ENCODE results near the gene IL12A. TPM values are rescaled to one million over a fixed set of nuclear protein-coding genes. Genes with fewer than 3 reads are reported as not detected.

Gene IL12A
- total RNA-seq, 1 experiment from 2014 or later: not detected

- DNase-seq (ENCODE audit: low read depth, low spot score) (no peak), ATAC-seq (no peak)
- Histone ChIP-seq H3K4me1 (ENCODE audit: control insufficient read depth, insufficient read depth, low read length) (no peaks in the 10 kb centered on the region), H3K9me3 (ENCODE audit: control insufficient read depth, insufficient read depth, low read depth, low read length) (no peaks in the 10 kb centered on the region), H3K27me3 (ENCODE audit: control insufficient read depth, insufficient read depth, low read length) (no peaks in the 10 kb centered on the region), H3K36me3 (ENCODE audit: control insufficient read depth, insufficient read depth, low read length) (no peaks in the 10 kb centered on the region), H3K27ac (ENCODE audit: low read length) (no peak overlapping the region), H3K4me3 (ENCODE audit: low read depth in 2 of 2, low read length in 2 of 2) (no peak overlapping the region)
- TF ChIP-seq TCF7L2 (IDR thresholded peaks at IDR 0.05; ENCODE audit: low read depth, low read length) (no peak), REST (IDR thresholded peaks at IDR 0.05; ENCODE audit: insufficient read depth in 1 of 2, low read depth in 2 of 2, low read length in 1 of 2) (no peak), POLR2AphosphoS5 (IDR thresholded peaks at IDR 0.05; ENCODE audit: low read depth, low read length) (no peak), CTCF (IDR thresholded peaks at IDR 0.05) (no peak), SIN3A (IDR thresholded peaks at IDR 0.05; ENCODE audit: borderline replicate concordance, insufficient read depth, low read depth, low read length) (no peak)
- intact Hi-C loops (cut with micrococcal nuclease; ENCODE audit: unreplicated experiment) (loop anchor here (5.0 to 10.0 kb wide), 2 partner anchors 394 to 742 kb away; no protein-coding TSS in a partner anchor), in situ Hi-C loops (cut with HindIII; ENCODE audit: low pct_unique_long_range_greater_than_20kb, low sequenced_read_pairs) (no loop called here)
- ChIA-PET CTCF (no interaction called here), POLR2A (no interaction called here)
- BruUV-seq (replicated peaks): no TSS peak
Observed at GRCh38 chr3:160008961-160009360, 20.3 kb downstream of the IL12A start.

GRCh38 chr3:160009525-160009924 is 20.9 kb downstream of the IL12A start:
- ATAC-seq: no peak
- no peaks in the 10 kb centered on the region for H3K36me3 ChIP-seq (ENCODE audit: control insufficient read depth, insufficient read depth, low read length)
- no TSS peak for BruUV-seq (replicated peaks)
- POLR2A ChIA-PET: no interaction called here
- intact Hi-C loops (cut with micrococcal nuclease; ENCODE audit: unreplicated experiment): loop anchor here (5.0 to 10.0 kb wide), 2 partner anchors 395 to 742 kb away; no protein-coding TSS in a partner anchor
- in situ Hi-C loops (cut with HindIII; ENCODE audit: low pct_unique_long_range_greater_than_20kb, low sequenced_read_pairs): no loop called here
- CTCF ChIA-PET: no interaction called here
- DNase-seq (ENCODE audit: low read depth, low spot score): no peak
- no peaks in the 10 kb centered on the region for H3K27me3 ChIP-seq (ENCODE audit: control insufficient read depth, insufficient read depth, low read length)
- H3K9me3 ChIP-seq (ENCODE audit: control insufficient read depth, insufficient read depth, low read depth, low read length): no peaks in the 10 kb centered on the region
- no peak overlapping the region for H3K27ac ChIP-seq (ENCODE audit: low read length)
- H3K4me1 ChIP-seq (ENCODE audit: control insufficient read depth, insufficient read depth, low read length): no peaks in the 10 kb centered on the region
- TF ChIP-seq TCF7L2 (IDR thresholded peaks at IDR 0.05; ENCODE audit: low read depth, low read length) (no peak), REST (IDR thresholded peaks at IDR 0.05; ENCODE audit: insufficient read depth in 1 of 2, low read depth in 2 of 2, low read length in 1 of 2) (no peak), CTCF (IDR thresholded peaks at IDR 0.05) (no peak), SIN3A (IDR thresholded peaks at IDR 0.05; ENCODE audit: borderline replicate concordance, insufficient read depth, low read depth, low read length) (no peak), POLR2AphosphoS5 (IDR thresholded peaks at IDR 0.05; ENCODE audit: low read depth, low read length) (no peak)
- H3K4me3 ChIP-seq (ENCODE audit: low read depth in 2 of 2, low read length in 2 of 2): no peak overlapping the region

Data from Panc1 (cell line).